Activated naive CD4-positive, alpha-beta T cell treated with anti-CD3 and anti-CD28 coated beads, Interleukin-2, amount 50 U/mL, for 16 hours (primary cell): ENCODE results near the gene YAF2.
"Not testable (repeated sequence)": the region's sequence is repeated elsewhere in the genome, so short reads cannot be mapped to it uniquely, and the experiment has no call there.

ENCODE experiments used
- DNase-seq: peaks from one replicate; pipeline ENCODE4 v3.0.0-alpha.2; 2020

YAF2 gene

GRCh38 chr12:42252645-42253044 lies 14.6 kb upstream of the YAF2 start:
- not testable (repeated sequence) for DNase-seq

DNA sequence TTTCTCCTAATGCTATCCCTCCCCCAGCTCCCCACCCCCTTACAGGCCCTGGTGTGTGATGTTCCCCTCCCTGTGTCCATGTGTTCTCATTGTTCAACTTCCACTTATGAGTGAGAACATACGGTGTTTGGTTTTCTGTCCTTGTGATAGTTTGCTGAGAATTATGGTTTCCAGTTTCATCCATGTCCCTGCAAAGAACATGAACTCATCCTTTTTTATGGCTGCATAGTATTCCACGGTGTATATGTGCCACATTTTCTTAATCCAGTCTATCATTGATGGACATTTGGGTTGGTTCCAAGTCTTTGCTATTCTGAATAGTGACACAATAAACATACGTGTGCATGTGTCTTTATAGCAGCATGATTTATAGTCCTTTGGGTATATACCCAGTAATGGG lies 11.0 kb upstream of the YAF2 start:
- not testable (repeated sequence) for DNase-seq

- no peak for DNase-seq
Measured at GRCh38 chr12:42240131-42240750, 2.2 kb upstream of the YAF2 start.

DNA sequence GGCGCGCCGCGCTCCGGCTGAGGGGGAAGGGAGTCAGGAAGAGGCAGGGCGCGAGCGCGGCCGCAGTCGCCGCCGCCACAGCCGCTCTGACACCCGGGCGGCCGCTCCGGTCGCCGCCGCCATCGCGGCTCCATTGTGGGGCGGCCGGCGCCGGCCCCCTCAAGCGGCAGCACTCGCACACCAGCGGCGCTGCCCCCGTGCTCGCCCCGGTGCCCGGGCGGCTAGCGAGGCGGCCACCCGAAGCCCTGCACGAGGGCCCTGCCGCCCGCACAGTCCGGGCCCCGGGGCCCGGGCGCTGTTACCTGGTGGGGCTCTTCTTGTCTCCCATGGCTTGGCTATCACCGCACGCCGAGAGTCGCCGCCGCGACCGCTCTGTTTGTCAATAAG lies 202 bp downstream of the YAF2 start:
- no peak for DNase-seq

- DNase-seq, result peak; percentile 69
Measured at GRCh38 chr12:42237052-42237852, 796 bp downstream of the YAF2 start.

DNA sequence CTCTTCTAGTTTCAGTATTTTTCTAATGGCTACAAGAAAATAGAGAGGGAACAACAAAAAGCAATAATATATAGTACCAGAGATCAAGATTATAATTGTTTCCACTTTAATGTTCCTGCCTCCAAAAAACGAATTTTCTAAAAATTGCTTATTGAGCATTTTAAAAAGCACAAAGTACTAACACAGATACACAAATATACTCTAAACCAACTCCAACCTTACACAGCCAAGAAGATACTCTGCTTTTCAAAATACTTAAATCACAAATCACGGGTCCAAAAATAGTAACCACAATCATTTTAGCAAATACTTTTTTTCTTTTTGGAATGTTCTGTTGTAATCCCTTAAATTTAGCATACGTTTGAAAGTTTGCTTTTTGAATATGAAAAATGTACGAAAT lies 2.0 kb downstream of the YAF2 start:
- DNase-seq, result no peak

DNA sequence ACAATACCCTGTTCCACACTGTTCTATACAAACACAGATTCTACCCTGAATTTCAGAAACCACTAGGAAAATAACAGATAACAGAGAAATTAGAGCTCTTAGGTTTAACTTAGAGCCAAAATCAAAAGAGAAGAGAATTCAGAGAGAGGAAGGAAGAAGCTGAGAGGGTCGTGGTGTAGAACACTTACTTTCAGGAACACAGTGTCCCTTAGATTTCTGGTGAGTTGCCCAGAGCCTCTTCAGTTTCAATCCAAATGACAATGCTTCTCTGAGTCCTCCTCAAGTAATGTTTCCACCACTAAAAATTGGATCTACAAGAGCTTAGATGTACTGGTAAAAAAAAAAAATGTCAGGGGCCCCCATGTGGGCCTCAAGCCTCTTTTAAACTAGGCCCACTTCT lies 2.6 kb downstream of the YAF2 start:
- DNase-seq, result no peak

- no peak for DNase-seq
Measured at GRCh38 chr12:42234970-42235369, 3.1 kb downstream of the YAF2 start.

DNA sequence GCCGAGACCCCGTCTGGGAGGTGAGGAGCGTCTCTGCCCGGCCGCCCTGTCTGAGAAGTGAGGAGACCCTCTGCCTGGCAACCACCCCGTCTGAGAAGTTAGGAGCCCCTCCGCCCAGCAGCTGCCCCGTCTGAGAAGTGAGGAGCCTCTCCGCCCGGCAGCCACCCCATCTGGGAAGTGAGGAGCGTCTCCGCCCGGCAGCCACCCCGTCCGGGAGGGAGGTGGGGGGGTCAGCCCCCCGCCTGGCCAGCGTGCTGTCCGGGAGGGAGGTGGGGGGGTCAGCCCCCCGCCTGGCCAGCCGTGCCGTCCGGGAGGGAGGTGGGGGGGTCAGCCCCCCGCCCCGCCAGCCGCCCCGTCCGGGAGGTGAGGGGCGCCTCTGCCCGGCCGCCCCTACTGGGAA lies 10.5 kb downstream of the YAF2 start:
- DNase-seq, result not testable (repeated sequence)

- not testable (repeated sequence) for DNase-seq
Measured at GRCh38 chr12:42224501-42224900, 13.5 kb downstream of the YAF2 start.

GRCh38 chr12:42222724-42223123 lies 15.3 kb downstream of the YAF2 start:
- DNase-seq, result no peak

- no peak for DNase-seq
Measured at GRCh38 chr12:42221726-42222125, 16.3 kb downstream of the YAF2 start.

GRCh38 chr12:42217656-42218055 lies 20.4 kb downstream of the YAF2 start:
- no peak for DNase-seq

- DNase-seq, result no peak
Measured at GRCh38 chr12:42216737-42217136, 21.3 kb downstream of the YAF2 start.

DNA sequence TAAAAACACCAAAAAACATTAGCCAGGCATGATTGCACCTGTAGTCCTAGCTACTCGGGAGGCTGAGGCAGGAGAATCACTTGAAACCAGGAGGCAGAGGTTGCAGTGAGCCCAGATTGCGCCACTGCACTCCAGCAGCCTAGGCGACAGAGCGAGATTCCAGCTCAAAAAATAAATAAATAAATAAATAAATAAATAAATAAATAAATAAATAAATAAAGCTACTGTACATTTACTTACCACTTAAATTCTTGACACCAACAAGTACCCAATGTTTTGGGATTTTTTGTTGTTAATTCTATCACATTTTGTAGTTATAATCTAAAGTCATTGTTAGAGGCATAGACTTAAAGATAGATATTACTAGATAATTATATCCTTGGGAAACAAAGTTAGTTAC lies 22.3 kb downstream of the YAF2 start:
- not testable (repeated sequence) for DNase-seq

DNA sequence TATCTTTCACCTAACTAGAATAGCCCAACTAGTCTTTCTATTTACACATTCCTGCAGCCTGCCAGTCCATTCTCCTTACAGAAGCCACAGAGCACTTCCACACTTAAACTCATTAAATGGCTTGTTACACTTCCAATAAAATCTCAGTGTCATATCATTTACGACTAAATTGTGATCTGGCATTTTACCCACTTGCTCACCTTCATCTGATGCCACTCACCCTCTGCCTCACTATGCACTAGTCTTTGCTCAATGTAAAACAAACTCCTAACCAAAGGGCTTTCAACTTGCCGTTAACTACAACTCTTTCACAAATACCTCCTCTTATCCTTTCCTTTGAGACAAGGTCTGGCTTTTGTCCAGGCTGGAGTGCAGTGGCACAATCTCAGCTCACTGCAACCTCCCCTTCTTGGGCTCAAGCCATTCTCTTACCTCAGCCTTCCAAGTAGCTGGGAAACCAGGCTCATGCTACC lies 24.1 kb downstream of the YAF2 start:
- no peak for DNase-seq

DNA sequence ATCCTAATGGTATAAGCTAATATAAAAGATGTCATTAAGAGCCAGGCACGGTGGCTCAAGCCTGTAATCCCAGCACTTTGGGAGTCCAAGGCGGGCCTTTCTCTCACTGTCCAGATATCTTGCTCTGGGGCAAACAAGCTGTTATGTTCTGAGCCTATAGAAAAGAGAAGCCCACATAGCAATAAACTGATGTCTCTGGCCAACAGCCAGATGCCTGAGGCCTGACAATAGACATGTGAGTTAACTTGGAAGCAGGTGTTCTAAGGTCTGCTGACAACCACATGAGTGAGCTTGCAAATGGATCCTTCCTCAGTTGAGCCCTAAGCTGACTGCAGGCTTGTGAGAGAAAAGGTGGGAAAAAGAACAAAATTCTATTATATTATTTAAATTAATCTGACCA lies 25.0 kb downstream of the YAF2 start:
- DNase-seq, result no peak

- DNase-seq, result no peak
Measured at GRCh38 chr12:42208574-42208973, 29.5 kb downstream of the YAF2 start.

DNA sequence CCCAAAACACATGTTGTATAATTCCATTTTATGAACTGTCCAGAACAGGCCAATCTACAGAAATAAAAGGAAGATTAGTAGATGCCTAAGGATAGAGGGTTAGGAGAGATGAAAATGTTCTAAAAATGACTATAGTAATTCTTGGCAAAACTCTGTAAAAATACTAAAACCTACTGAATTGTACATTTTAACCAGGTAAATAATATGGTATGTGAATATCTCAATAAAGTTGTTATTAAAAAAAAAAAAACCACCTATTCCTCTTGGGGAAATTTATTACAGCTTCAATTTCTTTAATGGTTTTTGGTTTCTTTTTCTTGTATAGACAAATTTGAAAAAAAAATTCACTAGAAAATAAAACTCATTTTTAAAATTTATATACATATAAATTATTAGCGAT lies 33.2 kb downstream of the YAF2 start:
- DNase-seq, result no peak

- DNase-seq, result no peak
Measured at GRCh38 chr12:42204362-42204761, 33.7 kb downstream of the YAF2 start.

DNA sequence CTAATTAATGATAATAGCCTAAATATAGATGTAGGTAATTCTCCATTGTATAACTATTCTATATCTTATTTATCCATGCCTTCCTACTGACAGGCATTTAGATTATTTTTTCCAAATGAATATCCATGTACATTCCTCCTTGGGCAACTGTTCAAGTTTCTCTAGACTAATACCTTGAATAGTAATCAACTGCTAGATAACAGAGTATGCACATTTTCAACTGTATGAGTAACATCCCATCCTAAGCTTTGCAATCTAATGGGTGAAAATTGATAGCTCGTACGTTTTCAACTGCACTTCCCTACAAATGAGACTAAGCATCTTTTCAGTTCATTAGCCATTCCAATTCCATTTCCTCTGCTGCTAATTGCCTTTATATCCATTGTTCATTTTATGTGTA lies 37.0 kb downstream of the YAF2 start:
- no peak for DNase-seq

GRCh38 chr12:42199007-42199406 lies 39.0 kb downstream of the YAF2 start:
- no peak for DNase-seq

GRCh38 chr12:42196723-42197603 lies 41.1 kb downstream of the YAF2 start:
- DNase-seq, result no peak

DNA sequence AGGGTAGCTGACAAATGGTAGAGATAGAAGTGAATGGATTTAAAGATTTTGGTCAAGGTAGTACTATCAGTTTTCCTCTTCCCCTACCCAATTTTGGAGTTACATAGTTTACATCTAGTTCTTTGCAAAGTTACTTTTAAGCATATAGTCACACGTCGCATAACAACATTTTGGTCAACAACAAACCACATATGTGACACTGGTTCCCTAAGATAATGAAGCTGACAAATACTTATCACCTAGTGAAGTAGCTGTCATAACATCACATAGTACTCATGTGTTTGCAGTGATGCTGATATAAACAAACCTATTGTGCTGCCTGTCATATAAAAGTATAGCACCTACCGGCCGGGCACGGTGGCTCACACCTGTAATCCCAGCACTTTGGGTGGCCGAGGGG lies 45.4 kb downstream of the YAF2 start:
- no peak for DNase-seq
